GM19239 (cell line): ENCODE results near the gene LCE2C.

Source experiments
- DNase-seq: peaks from one replicate; pipeline ENCODE4 v3.0.0; 2011; ENCODE audit warnings: low spot score; ENCODE audit not compliant: insufficient read length
- FAIRE-seq: peaks from 2 replicates; lab custom pipeline; 2011; peaks lifted over from hg19 to GRCh38; lab: Jason Lieb, UNC

LCE2C gene

DNA sequence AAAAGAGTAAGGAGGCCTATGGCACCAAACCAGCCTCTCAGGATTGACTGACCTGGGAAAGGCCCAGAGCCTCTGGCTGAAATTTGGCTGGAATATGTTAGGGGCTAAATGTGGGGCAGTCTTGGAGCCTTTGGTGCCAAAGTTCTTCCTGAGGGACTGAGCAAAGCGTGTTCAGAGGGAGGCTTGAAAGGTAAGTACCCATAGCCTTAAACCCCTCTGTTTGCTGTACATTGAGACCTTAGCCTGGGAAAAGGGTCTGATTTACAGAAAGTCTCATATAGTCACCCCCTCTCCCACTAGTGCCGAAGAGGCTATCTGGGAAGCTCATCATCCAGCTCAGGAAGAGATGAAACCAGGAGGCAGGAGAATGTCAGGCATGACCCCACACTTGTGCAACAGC lies 32.8 kb downstream of the LCE2C start, which contains the start of gene LCE4A:
Gene LCE4A, plus strand, starts transcription at position 301 of the 400 bp plus-strand sequence. CDS start 916 bp downstream, outside the sequence.
- DNase-seq (no peak), FAIRE-seq (no peak)

DNA sequence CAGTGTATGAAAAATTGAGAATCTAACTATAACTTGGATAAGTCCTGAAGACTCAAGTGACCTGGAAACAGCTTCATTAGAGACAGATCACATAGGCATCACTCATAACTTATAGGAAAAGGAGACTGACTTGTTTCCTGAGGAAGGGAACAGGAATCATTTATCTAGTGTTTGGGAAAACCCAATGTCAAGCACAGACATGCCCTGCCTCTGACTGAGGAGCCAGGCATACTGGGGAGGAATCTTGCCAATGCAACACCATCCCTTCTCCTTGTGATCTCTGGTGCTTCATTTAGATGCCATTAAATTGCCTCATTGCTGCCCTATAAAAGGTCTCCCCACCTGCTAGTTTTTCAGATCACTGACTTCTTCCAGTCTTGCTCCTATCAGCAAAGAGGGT lies 43.2 kb downstream of the LCE2C start:
- DNase-seq (no peak), FAIRE-seq (no peak)

DNA sequence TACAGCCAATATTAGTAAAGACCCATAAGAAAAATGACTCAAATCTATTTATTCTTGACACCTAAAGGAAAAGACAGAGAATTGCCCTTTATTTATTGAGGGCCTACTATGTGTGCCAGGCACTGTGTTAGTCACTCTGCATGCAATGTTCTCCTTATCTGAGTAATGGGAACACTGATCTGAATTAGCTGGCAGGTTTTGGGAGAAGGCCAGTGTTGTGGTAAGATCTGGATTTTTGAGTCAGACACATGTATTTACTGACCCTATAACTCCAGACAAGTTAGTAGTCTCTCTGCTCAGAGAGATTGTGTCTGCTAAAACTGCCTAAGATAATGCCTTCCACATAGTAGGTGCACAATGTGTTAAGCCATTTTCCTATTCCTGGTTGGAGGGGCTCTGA lies 50.2 kb downstream of the LCE2C start:
- FAIRE-seq (no peak), DNase-seq (no peak)
